GM23248 (cell line): ENCODE data around the gene ABLIM2.

Experiments
- EZH2 ChIP-seq: fragments of 200-600 bp; sonication (generic); IDR thresholded peaks from 2 replicates; pipeline ENCODE4 v1.6.1; 2018; ENCODE audit warnings: antibody characterized with exemption, mild to moderate bottlenecking; ENCODE audit not compliant: insufficient read depth, poor library complexity, severe bottlenecking
- EZH2phosphoT487 ChIP-seq: fragments of 200-600 bp; sonication (generic); IDR thresholded peaks from 2 replicates; pipeline ENCODE4 v1.6.1; 2018; ENCODE audit warnings: antibody characterized with exemption, moderate library complexity, mild to moderate bottlenecking, low read depth; ENCODE audit not compliant: insufficient read depth

DNA sequence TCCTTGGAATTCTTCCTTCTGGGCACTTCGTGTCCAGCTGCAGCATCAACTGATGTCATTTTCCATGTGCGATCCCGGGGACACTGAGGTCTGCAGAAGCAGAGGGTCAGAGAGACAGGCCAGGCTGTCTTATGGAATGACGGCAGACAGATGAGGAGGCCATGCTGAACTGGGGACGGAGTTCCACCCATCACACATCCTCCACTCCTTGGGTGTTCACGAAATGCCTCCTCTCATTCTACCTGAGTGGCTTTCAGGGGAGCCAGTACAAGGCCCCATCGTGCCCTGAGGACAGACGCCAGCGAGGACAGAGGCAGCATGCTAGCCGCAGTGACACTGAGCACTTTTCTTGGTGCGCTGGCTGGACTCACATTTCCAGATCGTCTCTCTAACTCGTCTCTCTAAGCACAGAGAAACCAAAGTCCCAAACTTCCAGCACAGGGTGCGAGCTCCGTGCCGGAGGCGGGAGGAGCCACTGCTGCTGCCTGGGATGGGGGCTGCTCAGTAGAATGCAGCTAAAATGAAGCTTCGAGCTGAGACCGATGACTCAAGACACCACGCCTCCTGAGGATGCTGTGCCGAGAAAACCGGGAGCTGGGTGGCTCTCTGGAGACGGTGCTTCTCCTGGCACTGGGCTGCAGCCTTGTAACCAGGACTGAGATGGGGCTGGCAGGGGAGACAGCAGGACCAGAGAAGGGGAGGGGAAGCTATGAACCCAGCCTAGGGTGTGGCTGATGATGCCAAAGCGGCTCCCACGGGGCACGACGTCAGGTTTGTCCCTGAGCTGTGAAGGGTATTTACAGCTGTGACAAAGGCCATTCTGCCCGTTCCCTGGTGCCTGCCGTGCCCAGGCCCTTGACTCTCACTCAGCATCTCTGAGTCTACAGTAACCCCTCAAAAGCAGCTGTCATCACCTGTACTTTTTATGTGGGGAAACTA, 8.2 kb downstream of the ABLIM2 start:
- TF ChIP-seq EZH2 (no peak), EZH2phosphoT487 (no peak)
